KOPT-K1 (cell line): Measurements from ENCODE around the gene PHB1.

ENCODE experiments used
- H3K27ac ChIP-seq: fragments of 200-600 bp; sonication (generic); 2 replicates; pipeline ENCODE4 v1.5.1; 2016; ENCODE audit warnings: antibody characterized with exemption, mild to moderate bottlenecking, low read depth, low read length; ENCODE audit not compliant: poor library complexity, severe bottlenecking
- H3K36me3 ChIP-seq: fragments of 200-600 bp; sonication (generic); 2 replicates; pipeline ENCODE4 v1.5.1; 2017; ENCODE audit warnings: antibody characterized with exemption, mild to moderate bottlenecking, low read length, moderate library complexity; ENCODE audit not compliant: insufficient read depth
- H3K9me3 ChIP-seq: fragments of 200-600 bp; sonication (generic); 2 replicates; pipeline ENCODE4 v1.5.1; 2017; ENCODE audit warnings: antibody characterized with exemption, low read length, mild to moderate bottlenecking; ENCODE audit not compliant: insufficient read depth, poor library complexity, severe bottlenecking

The PHB1 gene

GRCh38 chr17:49414622-49415350 lies at the start of gene PHB1:
TSS of gene PHB1 (minus strand) at chr17:49414882. CDS start at chr17:49413264, 1,618 bp downstream.
- Histone ChIP-seq H3K9me3 (no peaks in the 10 kb centered on the region), H3K27ac (peak within 1 kb of the TSS; percentile 61), H3K36me3 (peaks cover 34% of the 10 kb centered on the region)

GRCh38 chr17:49464049-49464448 lies 49.4 kb upstream of the PHB1 start:
- H3K36me3 ChIP-seq, result no peaks in the 10 kb centered on the region
- peaks cover 17% of the 10 kb centered on the region for H3K9me3 ChIP-seq
- H3K27ac ChIP-seq, result no peak overlapping the region

- H3K27ac ChIP-seq, result no peak overlapping the region
- no peaks in the 10 kb centered on the region for H3K36me3 ChIP-seq
- peaks cover 17% of the 10 kb centered on the region for H3K9me3 ChIP-seq
Observed at GRCh38 chr17:49461580-49461979, 46.9 kb upstream of the PHB1 start.

- no peaks in the 10 kb centered on the region for H3K36me3 ChIP-seq
- peaks cover 17% of the 10 kb centered on the region for H3K9me3 ChIP-seq
- no peak overlapping the region for H3K27ac ChIP-seq
Observed at GRCh38 chr17:49460401-49460800, 45.7 kb upstream of the PHB1 start.

- Histone ChIP-seq H3K27ac (no peak overlapping the region), H3K36me3 (no peaks in the 10 kb centered on the region), H3K9me3 (peaks cover 16% of the 10 kb centered on the region)
Observed at GRCh38 chr17:49459401-49459984, 44.8 kb upstream of the PHB1 start.

- Histone ChIP-seq H3K27ac (no peak overlapping the region), H3K36me3 (no peaks in the 10 kb centered on the region), H3K9me3 (no peaks in the 10 kb centered on the region)
Observed at GRCh38 chr17:49457564-49458535, 43.2 kb upstream of the PHB1 start.

- H3K27ac ChIP-seq, result no peak overlapping the region
- no peaks in the 10 kb centered on the region for H3K9me3 ChIP-seq
- H3K36me3 ChIP-seq, result no peaks in the 10 kb centered on the region
Observed at GRCh38 chr17:49456183-49456965, 41.7 kb upstream of the PHB1 start.

GRCh38 chr17:49455272-49455861 lies 40.7 kb upstream of the PHB1 start:
- no peak overlapping the region for H3K27ac ChIP-seq
- H3K9me3 ChIP-seq, result no peaks in the 10 kb centered on the region
- no peaks in the 10 kb centered on the region for H3K36me3 ChIP-seq

GRCh38 chr17:49454050-49454449 lies 39.4 kb upstream of the PHB1 start:
- H3K36me3 ChIP-seq, result no peaks in the 10 kb centered on the region
- no peaks in the 10 kb centered on the region for H3K9me3 ChIP-seq
- H3K27ac ChIP-seq, result no peak overlapping the region

GRCh38 chr17:49452661-49453060 lies 38.0 kb upstream of the PHB1 start:
- no peaks in the 10 kb centered on the region for H3K9me3 ChIP-seq
- H3K27ac ChIP-seq, result no peak overlapping the region
- H3K36me3 ChIP-seq, result no peaks in the 10 kb centered on the region

- Histone ChIP-seq H3K36me3 (no peaks in the 10 kb centered on the region), H3K9me3 (no peaks in the 10 kb centered on the region), H3K27ac (no peak overlapping the region)
Observed at GRCh38 chr17:49452201-49452600, 37.5 kb upstream of the PHB1 start.

GRCh38 chr17:49450735-49451134 lies 36.1 kb upstream of the PHB1 start:
- no peaks in the 10 kb centered on the region for H3K36me3 ChIP-seq
- H3K9me3 ChIP-seq, result no peaks in the 10 kb centered on the region
- no peak overlapping the region for H3K27ac ChIP-seq

- no peaks in the 10 kb centered on the region for H3K9me3 ChIP-seq
- no peak overlapping the region for H3K27ac ChIP-seq
- H3K36me3 ChIP-seq, result no peaks in the 10 kb centered on the region
Observed at GRCh38 chr17:49450181-49450580, 35.5 kb upstream of the PHB1 start.

- no peaks in the 10 kb centered on the region for H3K9me3 ChIP-seq
- no peaks in the 10 kb centered on the region for H3K36me3 ChIP-seq
- H3K27ac ChIP-seq, result no peak overlapping the region
Observed at GRCh38 chr17:49447628-49448302, 33.1 kb upstream of the PHB1 start.
